ENCODE measurements around the gene PIRT. TPM values are rescaled to one million over a fixed set of nuclear protein-coding genes. Genes with fewer than 3 reads are reported as not detected.

PIRT gene
- total RNA-seq, 1 donor, result not detected

DNA sequence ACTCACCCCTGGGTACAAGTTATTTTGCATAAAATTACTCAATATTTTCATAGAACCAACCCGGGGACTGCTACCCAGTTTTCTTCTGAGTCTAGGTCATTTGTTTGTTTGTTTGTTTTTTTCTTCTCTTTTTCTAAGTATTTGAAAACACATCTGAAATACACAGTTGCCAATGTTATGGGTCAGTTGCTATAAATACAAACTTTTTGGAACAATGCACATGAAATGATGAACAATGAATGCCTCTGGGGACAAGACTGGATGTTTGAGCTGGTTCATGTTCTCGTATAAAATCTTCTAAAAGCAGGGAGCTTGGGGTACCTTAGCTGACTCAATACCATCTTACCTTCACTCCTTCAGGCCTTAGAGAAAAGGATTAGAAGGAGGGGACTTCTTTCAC, 64.5 kb downstream of the PIRT start:
- TF ChIP-seq CTCF (IDR thresholded peaks at IDR 0.05; ENCODE audit: insufficient read depth, low read depth, low read length), result no peak
- no peak overlapping the region for H3K4me3 ChIP-seq (ENCODE audit: low read depth, low read length)
- no peak for DNase-seq (ENCODE audit: low read depth)

Small RNAs within 50 kb of the gene (small RNA-seq; reads per million reads assigned to genes)
- gene AC015908.2 (not detected), gene RNU6-1065P (not detected), gene TMEM238L (not detected)

Other genes starting within 250 kb of the PIRT start
- 0.43 and 0.97 TPM in 2 replicates for gene MYH3, start 180.8 kb downstream of the PIRT start, total RNA-seq
- gene SCO1, start 140.6 kb downstream of the PIRT start, total RNA-seq, result 17.3 and 38.3 TPM in 2 replicates
- 7.7 and 10.8 TPM in 2 replicates for gene ADPRM, start 140.5 kb downstream of the PIRT start, total RNA-seq
- gene TMEM220, start 108.1 kb downstream of the PIRT start, total RNA-seq, result 2.6 and 3.5 TPM in 2 replicates
- gene TMEM238L, start 34.0 kb downstream of the PIRT start, total RNA-seq, result not detected in 2 replicates